Measurements from ENCODE around the gene HIC2.
"Not testable (repeated sequence)": the region's sequence is repeated elsewhere in the genome, so short reads cannot be mapped to it uniquely, and the experiment has no call there.

GRCh38 chr22:21487723-21488122 lies 70.6 kb downstream of the HIC2 start:
- not testable (repeated sequence) for TF ChIP-seq SP1, FOXA1, SUZ12 (IDR thresholded peaks at IDR 0.05)
- TF ChIP-seq, protein P1, sequence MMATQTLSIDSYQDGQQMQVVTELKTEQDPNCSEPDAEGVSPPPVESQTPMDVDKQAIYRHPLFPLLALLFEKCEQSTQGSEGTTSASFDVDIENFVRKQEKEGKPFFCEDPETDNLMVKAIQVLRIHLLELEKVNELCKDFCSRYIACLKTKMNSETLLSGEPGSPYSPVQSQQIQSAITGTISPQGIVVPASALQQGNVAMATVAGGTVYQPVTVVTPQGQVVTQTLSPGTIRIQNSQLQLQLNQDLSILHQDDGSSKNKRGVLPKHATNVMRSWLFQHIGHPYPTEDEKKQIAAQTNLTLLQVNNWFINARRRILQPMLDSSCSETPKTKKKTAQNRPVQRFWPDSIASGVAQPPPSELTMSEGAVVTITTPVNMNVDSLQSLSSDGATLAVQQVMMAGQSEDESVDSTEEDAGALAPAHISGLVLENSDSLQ (IDR thresholded peaks at IDR 0.05), result not testable (repeated sequence)

Measured in HEK293T (cell line).